B cell (primary cell): Measurements from ENCODE around the gene NCMAP. TPM values are rescaled to one million over a fixed set of nuclear protein-coding genes. Genes with fewer than 3 reads are reported as not detected.
"Not testable (repeated sequence)": the region's sequence is repeated elsewhere in the genome, so short reads cannot be mapped to it uniquely, and the experiment has no call there.

Experiments
- ATAC-seq: fragments of 200-7000 bp; cut with Tn5 transposase; one replicate; pipeline ENCODE4 v1.10.0; 2021; ENCODE audit warnings: low read depth, mild to moderate bottlenecking, moderate number of reproducible peaks, moderate library complexity
- CTCF ChIA-PET: fragments of 350-600 bp; sonication (Branson Sonifier 250); formaldehyde crosslinking; loops from one replicate; lab custom pipeline; 2021; ENCODE audit warnings: antibody characterized with exemption, inconsistent platforms; lab: Charles Lee
- POLR2A ChIA-PET: fragments of 350-600 bp; sonication (Branson Sonifier 250); formaldehyde crosslinking; loops from one replicate; lab custom pipeline; 2021; ENCODE audit warnings: antibody characterized with exemption; lab: Charles Lee
- DNase-seq: peaks from one replicate; pipeline ENCODE4 v3.0.0; 2013
- H2AFZ ChIP-seq: 2 replicates; pipeline ENCODE4 v1.6.1; 2012; ENCODE audit warnings: mild to moderate bottlenecking, low read depth, low read length; ENCODE audit not compliant: insufficient read depth, poor library complexity, severe bottlenecking
- H3K27ac ChIP-seq, 2 donors: 1 replicate in 1 of 2; 2 replicates in 1 of 2; pipeline ENCODE4 v1.5.1; 2012 to 2013; ENCODE audit warnings: low read length in 2 of 2, mild to moderate bottlenecking in 2 of 2, moderate library complexity in 1 of 2
- H3K27me3 ChIP-seq, 4 experiments: fragments of 200-600 bp in 1 of 4; sonication (generic) in 1 of 4; replicated peaks in 1 of 4; 1 replicate in 2 of 4; 2 replicates in 2 of 4; pipeline versions ENCODE4 v1.6.1 to v1.7.0; 2013 to 2016; ENCODE audit warnings: low read length in 3 of 4, mild to moderate bottlenecking in 2 of 4, mixed read lengths in 1 of 4, moderate library complexity in 1 of 4; ENCODE audit not compliant: insufficient read depth in 4 of 4, control insufficient read depth in 3 of 4; ENCODE audit errors: control extremely low read depth in 1 of 4
- H3K36me3 ChIP-seq, 2 experiments: replicated peaks in 1 of 2; 1 replicate in 1 of 2; 2 replicates in 1 of 2; pipeline versions ENCODE4 v1.6.1 to v1.7.1; 2013; ENCODE audit warnings: low read length in 1 of 2; ENCODE audit not compliant: insufficient read depth in 2 of 2, control insufficient read depth in 1 of 2; ENCODE audit errors: control extremely low read depth in 1 of 2, extremely low read depth in 1 of 2
- H3K4me1 ChIP-seq, 2 donors: fragments of 200-600 bp in 1 of 2; sonication (generic) in 1 of 2; 1 replicate in 1 of 2; 2 replicates in 1 of 2; pipeline versions ENCODE4 v1.5.1 to v1.6.1; 2013 to 2017; ENCODE audit warnings: low read length in 2 of 2; ENCODE audit not compliant: control insufficient read depth in 2 of 2, insufficient read depth in 2 of 2
- H3K4me2 ChIP-seq: replicated peaks from 2 replicates; pipeline ENCODE3; 2012; ENCODE audit warnings: mild to moderate bottlenecking, low read depth, low read length; ENCODE audit not compliant: poor library complexity, severe bottlenecking
- H3K4me3 ChIP-seq, 5 experiments: fragments of 200-600 bp in 1 of 5; sonication (generic) in 1 of 5; 1 replicate in 3 of 5; 2 replicates in 2 of 5; pipeline versions ENCODE4 v1.5.1 to v1.7.0; 2011 to 2016; ENCODE audit warnings: low read length in 4 of 5, mild to moderate bottlenecking in 4 of 5, low read depth in 2 of 5, control low read depth in 1 of 5, moderate library complexity in 1 of 5; ENCODE audit not compliant: insufficient read depth in 1 of 5; ENCODE audit errors: control extremely low read depth in 1 of 5, extremely low read depth in 1 of 5
- H3K79me2 ChIP-seq: fragments of 200-600 bp; sonication (generic); one replicate; pipeline ENCODE4 v1.6.0; 2016; ENCODE audit warnings: low read length; ENCODE audit not compliant: control insufficient read depth, insufficient read depth
- H3K9ac ChIP-seq: fragments of 200-600 bp; sonication (generic); 2 replicates; pipeline ENCODE4 v1.6.1; 2017; ENCODE audit warnings: mild to moderate bottlenecking, low read length, moderate library complexity
- H3K9me3 ChIP-seq, 3 donors: one replicate each; pipeline versions ENCODE4 v1.6.1 to v1.7.1; 2013; ENCODE audit warnings: low read length in 2 of 3; ENCODE audit not compliant: control insufficient read depth in 2 of 3, insufficient read depth in 1 of 3; ENCODE audit errors: control extremely low read depth in 1 of 3
- H4K20me1 ChIP-seq: 2 replicates; pipeline ENCODE4 v1.6.0; 2012; ENCODE audit warnings: mild to moderate bottlenecking, low read length; ENCODE audit not compliant: insufficient read depth, control insufficient read depth, poor library complexity, severe bottlenecking
- H3K27ac Mint-ChIP-seq: one replicate; pipeline ENCODE4 v1.8.0; 2021; ENCODE audit warnings: mixed read lengths
- H3K27me3 Mint-ChIP-seq: one replicate; pipeline ENCODE4 v1.8.0; 2021; ENCODE audit warnings: mixed read lengths
- H3K4me1 Mint-ChIP-seq: one replicate; pipeline ENCODE4 v1.8.0; 2021; ENCODE audit warnings: mixed read lengths
- H3K4me3 Mint-ChIP-seq: one replicate; pipeline ENCODE4 v1.8.0; 2021; ENCODE audit warnings: mixed read lengths
- H3K9me3 Mint-ChIP-seq: one replicate; pipeline ENCODE4 v1.8.0; 2022; ENCODE audit warnings: mixed read lengths; ENCODE audit not compliant: insufficient read depth
- EZH2 ChIP-seq: IDR thresholded peaks from 2 replicates; pipeline ENCODE4 v1.6.1; 2012; ENCODE audit warnings: borderline replicate concordance, low read depth, mild to moderate bottlenecking, moderate library complexity, low read length; ENCODE audit not compliant: insufficient read depth, poor library complexity, severe bottlenecking
- WGBS: methylation state at CpG from one replicate; pipeline ENCODE4 v1.1.5; 2013; ENCODE audit warnings: missing lambda C conversion rate; ENCODE audit not compliant: insufficient coverage; 5-methylcytosine and 5-hydroxymethylcytosine counted together
- intact Hi-C: fragments of 100-400 bp; cut with micrococcal nuclease; formaldehyde crosslinking; loops from one replicate; pipeline ENCODE4 v1.10.0; 2022
- polyA plus RNA-seq: library from polyadenylated mRNA; depleted of rRNA; stranded (reverse); fragments of >200 nt; gene quantifications from 2 replicates; pipeline ENCODE4 v1.2.3, GENCODE V29; 2012
- total RNA-seq, 2 donors: library from RNA; stranded (reverse); fragments of 120-200 nt in 1 of 2; gene quantifications; 1 replicate in 1 of 2; 2 replicates in 1 of 2; pipeline versions ENCODE4 v1.2.3 to v1.2.4, GENCODE V29; 2013 to 2022
- TF ChIP-seq, protein P1 (sequence below): fragments of 200-600 bp; IDR thresholded peaks from one replicate; pipeline ENCODE4 v1.8.0; 2022; ENCODE audit warnings: antibody characterized with exemption, mild to moderate bottlenecking

The NCMAP gene
- total and polyA plus RNA-seq, 2 donors (not counting 1 experiment from before 2014, with no cell fraction given), result not detected

DNA sequence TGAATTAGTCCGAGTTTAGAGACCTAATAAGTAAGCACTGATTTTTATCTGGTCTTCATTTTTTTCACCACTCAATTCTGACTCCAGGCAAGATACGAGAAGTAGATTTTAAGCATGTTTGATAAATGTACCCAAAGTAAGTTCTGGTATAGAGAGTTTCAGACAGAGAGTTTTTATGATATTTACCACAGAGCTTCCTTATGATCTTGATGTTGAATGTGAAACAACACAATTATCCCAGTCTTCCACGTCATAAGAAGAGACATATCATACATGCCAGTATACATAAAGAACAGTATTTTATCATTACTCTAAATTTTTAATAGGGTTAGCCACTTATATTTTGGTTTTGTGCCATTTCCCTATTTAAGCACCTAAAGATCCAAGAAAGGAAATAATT, 7.8 kb upstream of the NCMAP start:
- H3K9me3 ChIP-seq, result peaks cover 0 to 4% (median 0%) of the 10 kb centered on the region in 3 donors
- no peak overlapping the region for H2AFZ ChIP-seq
- H4K20me1 ChIP-seq, result no peaks in the 10 kb centered on the region
- H3K27me3 ChIP-seq, result no peaks in the 10 kb centered on the region
- no peaks in the 10 kb centered on the region for H3K79me2 ChIP-seq
- intact Hi-C loops, result no loop called here
- no peaks in the 10 kb centered on the region for H3K36me3 ChIP-seq
- DNase-seq, result no peak
- CTCF ChIA-PET, result interaction anchor here (0.6 to 1.7 kb wide), 4 partner anchors 20 to 360 kb away, joined by 3 to 5 read pairs (median 4); no protein-coding TSS in a partner anchor
- H3K27me3 Mint-ChIP-seq, result no peaks in the 10 kb centered on the region
- H3K4me3 ChIP-seq, result no peak overlapping the region
- H3K4me2 ChIP-seq, result no peak overlapping the region
- H3K4me3 Mint-ChIP-seq, result no peak overlapping the region
- POLR2A ChIA-PET, result no interaction called here
- peak overlapping the region; percentile 59 for H3K27ac Mint-ChIP-seq
- peaks cover 18 to 20% of the 10 kb centered on the region in 2 donors for H3K4me1 ChIP-seq
- no peak overlapping the region for H3K27ac ChIP-seq
- peak overlapping the region; percentile 0 for H3K9ac ChIP-seq
- TF ChIP-seq EZH2, result no peak
- TF ChIP-seq, protein P1, sequence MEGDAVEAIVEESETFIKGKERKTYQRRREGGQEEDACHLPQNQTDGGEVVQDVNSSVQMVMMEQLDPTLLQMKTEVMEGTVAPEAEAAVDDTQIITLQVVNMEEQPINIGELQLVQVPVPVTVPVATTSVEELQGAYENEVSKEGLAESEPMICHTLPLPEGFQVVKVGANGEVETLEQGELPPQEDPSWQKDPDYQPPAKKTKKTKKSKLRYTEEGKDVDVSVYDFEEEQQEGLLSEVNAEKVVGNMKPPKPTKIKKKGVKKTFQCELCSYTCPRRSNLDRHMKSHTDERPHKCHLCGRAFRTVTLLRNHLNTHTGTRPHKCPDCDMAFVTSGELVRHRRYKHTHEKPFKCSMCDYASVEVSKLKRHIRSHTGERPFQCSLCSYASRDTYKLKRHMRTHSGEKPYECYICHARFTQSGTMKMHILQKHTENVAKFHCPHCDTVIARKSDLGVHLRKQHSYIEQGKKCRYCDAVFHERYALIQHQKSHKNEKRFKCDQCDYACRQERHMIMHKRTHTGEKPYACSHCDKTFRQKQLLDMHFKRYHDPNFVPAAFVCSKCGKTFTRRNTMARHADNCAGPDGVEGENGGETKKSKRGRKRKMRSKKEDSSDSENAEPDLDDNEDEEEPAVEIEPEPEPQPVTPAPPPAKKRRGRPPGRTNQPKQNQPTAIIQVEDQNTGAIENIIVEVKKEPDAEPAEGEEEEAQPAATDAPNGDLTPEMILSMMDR, result no peak
- no peak for ATAC-seq
- no peaks in the 10 kb centered on the region for H3K9me3 Mint-ChIP-seq
- peaks cover 18% of the 10 kb centered on the region for H3K4me1 Mint-ChIP-seq
- WGBS, result no CpG with 5 or more reads among the region's 3 CpGs

DNA sequence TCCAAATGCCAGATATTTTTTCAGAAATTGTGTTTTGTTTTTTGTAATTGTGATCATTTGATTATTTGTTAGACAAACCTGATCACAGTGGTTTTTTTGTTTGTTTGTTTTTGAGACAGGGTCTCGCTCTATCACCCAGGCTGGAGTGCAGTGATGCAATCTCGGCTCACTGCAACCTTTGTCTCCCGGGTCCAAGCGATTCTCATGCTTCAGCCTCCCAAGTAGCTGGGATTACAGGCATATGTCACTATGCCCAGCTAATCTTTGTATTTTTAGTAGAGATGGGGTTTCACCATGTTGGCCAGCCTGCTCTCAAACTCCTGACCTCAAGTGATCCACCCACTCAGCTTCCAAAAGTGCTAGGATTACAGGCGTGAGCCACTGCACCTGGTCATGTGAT, 6.7 kb upstream of the NCMAP start:
- H3K27ac ChIP-seq, H3K27me3 Mint-ChIP-seq, DNase-seq, H3K27ac Mint-ChIP-seq, H3K4me3 ChIP-seq, H3K4me3 Mint-ChIP-seq, H3K9me3 ChIP-seq, intact Hi-C loops, H3K36me3 ChIP-seq, H4K20me1 ChIP-seq, H3K9me3 Mint-ChIP-seq, H3K9ac ChIP-seq, H3K79me2 ChIP-seq, ATAC-seq, H3K27me3 ChIP-seq, H3K4me2 ChIP-seq: not testable (repeated sequence)
- H3K4me1 Mint-ChIP-seq, result peaks cover 18% of the 10 kb centered on the region
- H3K4me1 ChIP-seq, result peaks cover 18 to 20% of the 10 kb centered on the region in 2 donors
- 84% methylated on average over 4 of the region's 5 CpGs for WGBS
- ChIA-PET CTCF (interaction anchor here (1.1 to 1.7 kb wide), 2 partner anchors 23 to 38 kb away, joined by 3 to 4 read pairs; no protein-coding TSS in a partner anchor), POLR2A (interaction anchor here (0.7 kb wide), 1 partner anchor 205 kb away, joined by 3 read pairs; no protein-coding TSS in a partner anchor)
- peak overlapping the region; percentile 36 for H2AFZ ChIP-seq
